ENCODE data around the gene FRS2.

- no peak for TF ChIP-seq IKZF2 (IDR thresholded peaks at IDR 0.05)
- TF ChIP-seq CTCF (IDR thresholded peaks at IDR 0.05 in 2 of 3, conservative IDR thresholded peaks at IDR 0.05 in 1 of 3; ENCODE audit: control insufficient read depth in 2 of 3, extremely low read depth in 1 of 3, insufficient read depth in 1 of 3, low read depth in 3 of 3, low read length in 3 of 3): no peak
- TF ChIP-seq MXI1 (IDR thresholded peaks at IDR 0.05; ENCODE audit: low read depth, low read length): no peak
- no peak for TF ChIP-seq ZNF592 (IDR thresholded peaks at IDR 0.05)
- no peak for TF ChIP-seq CUX1 (IDR thresholded peaks at IDR 0.05; ENCODE audit: insufficient replicate concordance, low read depth, low read length)
- TF ChIP-seq PKNOX1 (IDR thresholded peaks at IDR 0.05): no peak
- TF ChIP-seq ZBTB33 (IDR thresholded peaks at IDR 0.05): no peak
- TF ChIP-seq POLR2AphosphoS5 (IDR thresholded peaks at IDR 0.05; ENCODE audit: low read length): no peak
- TF ChIP-seq ZNF274 (IDR thresholded peaks at IDR 0.05; ENCODE audit: insufficient read depth, insufficient read length): no peak
- TF ChIP-seq BACH1 (IDR thresholded peaks at IDR 0.05; ENCODE audit: borderline replicate concordance): no peak
- no peak for TF ChIP-seq SRF (IDR thresholded peaks at IDR 0.05; ENCODE audit: low read depth in 2 of 2, low read length in 2 of 2)
Measured at GRCh38 chr12:69610729-69611128, 140.5 kb downstream of the FRS2 start, which contains the start of gene LRRC10.

Data from GM12878 (cell line).